Right atrium auricular region (tissue), 2 donors: ENCODE data around the gene KAZN. TPM values are rescaled to one million over a fixed set of nuclear protein-coding genes. Genes with fewer than 3 reads are reported as not detected.
A peak's percentile ranks its signal among the peaks of the same experiment; 100 is the strongest.

Experiments used
- DNase-seq: peaks from one replicate; pipeline ENCODE4 v3.0.0-alpha.2; 2019; ENCODE audit warnings: low spot score
- H3K27ac ChIP-seq, 2 donors: fragments of 200-600 bp; sonication (generic); 1 replicate in 1 of 2; 2 replicates in 1 of 2; pipeline ENCODE4 v1.5.1; 2016 to 2019
- H3K27me3 ChIP-seq, 2 donors: fragments of 200-600 bp; sonication (generic); one replicate each; pipeline versions ENCODE4 v1.5.1 to v1.6.0; 2017 to 2019
- H3K36me3 ChIP-seq: fragments of 200-600 bp; sonication (generic); one replicate; pipeline ENCODE4 v1.5.1; 2016
- H3K4me1 ChIP-seq, 2 donors: fragments of 200-600 bp; sonication (generic); one replicate each; pipeline versions ENCODE4 v1.5.1 to v1.6.0; 2017 to 2019
- H3K4me3 ChIP-seq, 2 donors: fragments of 200-600 bp; sonication (generic); 1 replicate in 1 of 2; 2 replicates in 1 of 2; pipeline ENCODE4 v1.5.1; 2017 to 2019; ENCODE audit warnings: mild to moderate bottlenecking in 1 of 2, moderate library complexity in 1 of 2
- H3K9me3 ChIP-seq, 2 donors: fragments of 200-600 bp; sonication (generic); one replicate each; pipeline ENCODE4 v1.5.1; 2019
- total RNA-seq, 2 donors: library from RNA; depleted of rRNA; stranded (reverse); fragments of >200 nt; gene quantifications; one replicate each; pipeline ENCODE4 v1.1.0, GENCODE V29; 2016
- TF ChIP-seq, protein P1 (sequence below), 2 donors: fragments of 200-600 bp; sonication (generic); IDR thresholded peaks; one replicate each; pipeline ENCODE4 v1.5.1; 2019; ENCODE audit warnings: antibody characterized with exemption in 2 of 2

KAZN gene
- total RNA-seq, 2 donors from 2014 or later = 3.9 to 6.8 TPM

GRCh38 chr1:15070145-15070748 is 471.8 kb downstream of the KAZN start:
- Histone ChIP-seq H3K4me3 (no peak overlapping the region), H3K27ac (no peak overlapping the region), H3K9me3 (no peaks in the 10 kb centered on the region), H3K36me3 (no peaks in the 10 kb centered on the region), H3K27me3 (no peaks in the 10 kb centered on the region), H3K4me1 (no peaks in the 10 kb centered on the region)
- no peak for DNase-seq
- TF ChIP-seq, protein P1, sequence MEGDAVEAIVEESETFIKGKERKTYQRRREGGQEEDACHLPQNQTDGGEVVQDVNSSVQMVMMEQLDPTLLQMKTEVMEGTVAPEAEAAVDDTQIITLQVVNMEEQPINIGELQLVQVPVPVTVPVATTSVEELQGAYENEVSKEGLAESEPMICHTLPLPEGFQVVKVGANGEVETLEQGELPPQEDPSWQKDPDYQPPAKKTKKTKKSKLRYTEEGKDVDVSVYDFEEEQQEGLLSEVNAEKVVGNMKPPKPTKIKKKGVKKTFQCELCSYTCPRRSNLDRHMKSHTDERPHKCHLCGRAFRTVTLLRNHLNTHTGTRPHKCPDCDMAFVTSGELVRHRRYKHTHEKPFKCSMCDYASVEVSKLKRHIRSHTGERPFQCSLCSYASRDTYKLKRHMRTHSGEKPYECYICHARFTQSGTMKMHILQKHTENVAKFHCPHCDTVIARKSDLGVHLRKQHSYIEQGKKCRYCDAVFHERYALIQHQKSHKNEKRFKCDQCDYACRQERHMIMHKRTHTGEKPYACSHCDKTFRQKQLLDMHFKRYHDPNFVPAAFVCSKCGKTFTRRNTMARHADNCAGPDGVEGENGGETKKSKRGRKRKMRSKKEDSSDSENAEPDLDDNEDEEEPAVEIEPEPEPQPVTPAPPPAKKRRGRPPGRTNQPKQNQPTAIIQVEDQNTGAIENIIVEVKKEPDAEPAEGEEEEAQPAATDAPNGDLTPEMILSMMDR (IDR thresholded peaks at IDR 0.05) = no peak

DNA sequence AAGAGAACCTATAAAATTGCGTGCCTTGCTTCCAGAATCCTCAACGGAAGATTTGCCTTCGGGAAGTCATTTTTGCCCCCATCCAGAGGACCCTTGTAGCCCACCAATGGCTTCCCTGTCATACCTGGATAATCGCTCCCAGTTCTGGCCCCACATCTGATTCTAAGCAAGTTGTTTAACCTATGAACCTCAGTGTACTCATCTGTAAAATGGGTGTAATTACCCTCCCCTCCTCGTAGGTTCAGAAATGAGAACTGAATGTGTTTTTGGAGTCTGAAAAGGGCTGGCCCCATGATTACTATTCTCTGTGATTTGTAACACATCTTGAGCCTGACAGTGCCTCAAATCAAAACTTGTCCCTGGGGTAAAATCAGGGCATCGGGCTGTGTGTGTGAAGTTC is 473.5 kb downstream of the KAZN start:
- Histone ChIP-seq H3K36me3 (no peaks in the 10 kb centered on the region), H3K4me1 (peaks cover 0 to 12% of the 10 kb centered on the region in 2 donors), H3K27ac (no peak overlapping the region), H3K27me3 (no peaks in the 10 kb centered on the region), H3K9me3 (no peaks in the 10 kb centered on the region), H3K4me3 (no peak overlapping the region)
- DNase-seq = no peak
- TF ChIP-seq, protein P1 (IDR thresholded peaks at IDR 0.05) = no peak

DNA sequence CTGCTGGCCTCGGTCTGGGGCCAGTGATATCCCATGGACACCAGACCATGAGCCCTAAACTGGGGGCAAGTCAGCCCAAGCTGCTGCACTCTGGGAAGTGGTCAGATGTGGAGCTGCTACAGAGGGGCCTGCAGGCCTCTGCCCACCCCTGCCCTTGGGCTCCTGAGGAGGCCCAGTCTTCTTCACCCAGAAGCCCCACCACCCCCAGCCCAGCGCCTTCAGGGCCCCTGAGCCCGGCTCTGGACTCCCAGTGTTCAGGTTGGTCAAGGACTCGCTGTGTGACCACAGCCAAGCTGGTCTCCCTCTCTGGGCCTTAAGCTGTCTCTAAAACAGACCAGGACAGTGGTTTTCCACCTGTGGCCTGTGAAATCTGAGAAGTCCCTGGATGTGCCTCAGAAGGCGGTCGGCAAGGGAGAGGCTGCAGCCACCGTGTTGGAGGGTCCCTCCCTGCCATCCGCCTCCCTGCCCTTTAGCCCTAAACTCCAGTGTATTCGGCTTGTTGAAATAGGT is 475.4 kb downstream of the KAZN start:
- no peak for DNase-seq
- H3K4me1 ChIP-seq = peaks cover 0 to 12% of the 10 kb centered on the region in 2 donors
- H3K4me3 ChIP-seq = no peak overlapping the region
- H3K27ac ChIP-seq = no peak overlapping the region
- H3K9me3 ChIP-seq = no peaks in the 10 kb centered on the region
- no peaks in the 10 kb centered on the region for H3K27me3 ChIP-seq
- no peaks in the 10 kb centered on the region for H3K36me3 ChIP-seq
- TF ChIP-seq, protein P1 (IDR thresholded peaks at IDR 0.05) = no peak

- H3K9me3 ChIP-seq = no peaks in the 10 kb centered on the region
- TF ChIP-seq, protein P1 (IDR thresholded peaks at IDR 0.05) = no peak
- H3K27me3 ChIP-seq = no peaks in the 10 kb centered on the region
- H3K4me3 ChIP-seq = no peak overlapping the region
- H3K36me3 ChIP-seq = no peaks in the 10 kb centered on the region
- DNase-seq = no peak
- H3K4me1 ChIP-seq = peaks cover 0 to 12% of the 10 kb centered on the region in 2 donors
- H3K27ac ChIP-seq = peak overlapping the region; percentile 18 to 61
Observed at GRCh38 chr1:15075175-15075574, 476.7 kb downstream of the KAZN start.

- Histone ChIP-seq H3K4me1 (peaks cover 0 to 12% of the 10 kb centered on the region in 2 donors), H3K27ac (peak overlapping the region; percentile 18 to 61), H3K27me3 (no peaks in the 10 kb centered on the region), H3K9me3 (no peaks in the 10 kb centered on the region), H3K36me3 (no peaks in the 10 kb centered on the region), H3K4me3 (no peak overlapping the region)
- DNase-seq = no peak
- TF ChIP-seq, protein P1 (IDR thresholded peaks at IDR 0.05) = no peak
Observed at GRCh38 chr1:15075817-15076216, 477.3 kb downstream of the KAZN start.

GRCh38 chr1:15076807-15077206 is 478.3 kb downstream of the KAZN start:
- H3K4me3 ChIP-seq = no peak overlapping the region
- no peak overlapping the region for H3K27ac ChIP-seq
- H3K9me3 ChIP-seq = no peaks in the 10 kb centered on the region
- no peaks in the 10 kb centered on the region for H3K36me3 ChIP-seq
- TF ChIP-seq, protein P1 (IDR thresholded peaks at IDR 0.05) = no peak
- DNase-seq = no peak
- no peaks in the 10 kb centered on the region for H3K27me3 ChIP-seq
- H3K4me1 ChIP-seq = peaks cover 0 to 12% of the 10 kb centered on the region in 2 donors
